ENCODE data around the gene ESF1.
A peak's percentile ranks its signal among the peaks of the same experiment; 100 is the strongest.
"Not testable (repeated sequence)": the region's sequence is repeated elsewhere in the genome, so short reads cannot be mapped to it uniquely, and the experiment has no call there.

The ESF1 gene

GRCh38 chr20:13788167-13788834 is 3.6 kb upstream of the ESF1 start:
- peak in 1 of 2 donors; percentile 19 for DNase-seq (ENCODE audit: low read depth in 2 of 2)

- DNase-seq (ENCODE audit: low read depth in 2 of 2): no peak
Observed at GRCh38 chr20:13786143-13786828, 1.6 kb upstream of the ESF1 start.

DNA sequence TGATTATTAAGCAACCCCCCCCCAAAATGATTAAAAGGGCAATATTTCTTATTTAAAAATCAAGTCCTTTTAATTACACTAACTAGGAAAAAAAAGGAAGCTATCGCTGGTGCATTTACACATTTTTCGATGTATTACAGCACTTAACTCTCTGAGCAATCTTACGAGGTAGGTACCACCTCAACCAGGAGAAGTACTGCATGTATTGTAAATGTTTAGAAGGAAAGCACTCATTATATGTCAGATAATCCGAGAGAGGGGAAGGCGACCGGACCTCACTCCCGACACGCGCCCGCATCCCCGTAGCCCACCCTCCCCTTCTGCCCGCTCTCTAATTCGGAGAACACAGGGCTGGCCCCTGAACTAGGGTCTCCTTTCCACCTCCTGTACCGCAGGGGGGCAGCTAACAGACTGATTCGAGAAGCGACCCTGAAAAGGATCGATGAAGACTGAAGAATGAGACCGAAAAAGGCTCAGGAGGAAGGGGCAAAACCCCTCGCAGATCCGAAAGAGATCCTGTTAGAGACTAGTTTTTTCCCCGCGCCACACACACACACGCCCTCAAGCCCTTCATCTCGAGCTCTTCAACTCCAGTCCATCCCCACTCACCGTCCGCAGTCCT is 337 bp downstream of the ESF1 start:
- no peak for DNase-seq (ENCODE audit: low read depth in 2 of 2)

DNA sequence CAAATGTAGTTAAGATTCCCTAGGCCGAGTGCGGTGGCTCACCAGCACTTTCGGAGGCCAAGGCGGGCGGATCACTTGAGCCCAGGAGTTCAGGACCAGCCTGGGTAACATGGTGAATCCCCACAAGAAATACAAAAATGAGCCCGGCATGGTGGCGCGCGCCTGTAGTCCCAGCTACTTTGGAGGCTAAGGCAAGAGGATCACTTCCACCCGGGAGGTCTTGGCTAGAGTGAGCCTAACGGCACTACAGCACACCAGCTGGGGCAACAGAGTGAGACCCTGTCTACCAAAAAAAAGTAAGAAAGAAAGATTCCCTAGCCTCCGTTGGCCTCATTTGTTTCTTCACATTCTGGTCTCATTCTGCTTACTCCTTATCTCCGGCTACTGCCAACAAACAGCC is 1.2 kb downstream of the ESF1 start:
- DNase-seq (ENCODE audit: low read depth in 2 of 2): no peak

GRCh38 chr20:13778827-13779226 is 5.9 kb downstream of the ESF1 start:
- no peak for DNase-seq (ENCODE audit: low read depth in 2 of 2)

DNA sequence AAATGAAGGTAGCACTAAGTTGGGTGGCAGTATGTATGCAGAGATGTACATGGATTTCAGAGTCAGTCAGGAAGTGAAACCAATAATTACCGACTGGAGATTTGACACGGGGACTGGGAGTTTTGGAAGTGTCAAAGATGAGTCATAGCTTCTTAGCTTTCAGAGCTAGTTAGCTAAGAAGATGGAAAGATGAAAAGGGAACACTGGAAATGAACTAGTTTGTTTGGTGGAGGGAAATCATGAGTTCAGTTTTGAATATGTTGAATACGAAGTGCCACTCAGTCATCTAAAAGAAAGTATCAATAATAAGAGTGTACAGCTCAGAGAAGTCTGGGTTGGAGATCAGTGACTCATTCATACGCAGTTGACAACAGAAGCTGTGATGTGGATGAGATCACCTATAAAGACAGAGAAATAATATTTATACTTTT is 7.5 kb downstream of the ESF1 start:
- no peak for DNase-seq (ENCODE audit: low read depth in 2 of 2)

GRCh38 chr20:13775867-13776266 is 8.9 kb downstream of the ESF1 start:
- no peak for DNase-seq (ENCODE audit: low read depth in 2 of 2)

DNA sequence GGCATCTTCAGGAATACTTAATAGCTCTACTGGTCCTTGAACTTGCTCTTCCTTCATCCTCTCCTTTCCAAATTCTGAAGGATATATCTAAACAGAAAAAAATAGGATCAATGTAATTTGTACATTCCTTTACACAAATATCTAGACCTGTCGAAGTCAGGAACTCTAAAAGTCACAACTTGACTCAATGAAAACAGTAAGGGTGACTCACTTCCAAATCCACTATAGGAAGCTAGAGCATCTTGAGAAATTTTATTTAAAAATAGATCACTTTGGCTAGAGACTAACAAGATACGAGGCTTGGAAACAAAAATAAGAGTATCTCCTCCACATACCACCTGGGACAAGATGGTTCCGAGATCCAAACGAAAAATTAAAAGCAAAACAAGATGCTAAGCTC is 12.2 kb downstream of the ESF1 start:
- no peak for DNase-seq (ENCODE audit: low read depth in 2 of 2)

GRCh38 chr20:13771853-13772453 is 12.8 kb downstream of the ESF1 start:
- DNase-seq (ENCODE audit: low read depth in 2 of 2): no peak

- no peak for DNase-seq (ENCODE audit: low read depth in 2 of 2)
Observed at GRCh38 chr20:13770141-13770540, 14.6 kb downstream of the ESF1 start.

GRCh38 chr20:13765868-13766416 is 18.8 kb downstream of the ESF1 start:
- DNase-seq (ENCODE audit: low read depth in 2 of 2): no peak

GRCh38 chr20:13765299-13765698 is 19.4 kb downstream of the ESF1 start:
- DNase-seq (ENCODE audit: low read depth in 2 of 2): no peak

- not testable (repeated sequence) for DNase-seq (ENCODE audit: low read depth in 2 of 2)
Observed at GRCh38 chr20:13760451-13760946, 24.2 kb downstream of the ESF1 start.

- DNase-seq (ENCODE audit: low read depth in 2 of 2): no peak
Observed at GRCh38 chr20:13758884-13759283, 25.8 kb downstream of the ESF1 start.

DNA sequence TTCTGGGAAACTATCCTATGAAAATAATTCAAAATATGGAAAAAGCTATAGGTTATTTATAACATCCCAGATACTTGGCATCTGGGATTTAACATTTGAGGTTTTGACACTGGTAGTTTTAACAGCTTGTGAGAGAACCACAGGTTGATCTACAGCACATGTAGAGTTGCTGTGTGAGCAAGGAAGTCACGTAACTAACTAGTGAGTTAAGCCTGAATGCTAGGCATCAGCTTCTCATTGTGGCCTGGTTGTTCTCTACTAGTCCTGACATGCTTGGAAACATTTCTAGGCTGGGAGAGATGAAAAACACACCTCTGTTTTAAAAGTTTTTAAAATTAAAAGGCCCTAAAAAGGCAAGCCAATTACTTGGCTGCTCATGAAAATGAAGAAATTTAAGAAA is 28.2 kb downstream of the ESF1 start:
- no peak for DNase-seq (ENCODE audit: low read depth in 2 of 2)

DNA sequence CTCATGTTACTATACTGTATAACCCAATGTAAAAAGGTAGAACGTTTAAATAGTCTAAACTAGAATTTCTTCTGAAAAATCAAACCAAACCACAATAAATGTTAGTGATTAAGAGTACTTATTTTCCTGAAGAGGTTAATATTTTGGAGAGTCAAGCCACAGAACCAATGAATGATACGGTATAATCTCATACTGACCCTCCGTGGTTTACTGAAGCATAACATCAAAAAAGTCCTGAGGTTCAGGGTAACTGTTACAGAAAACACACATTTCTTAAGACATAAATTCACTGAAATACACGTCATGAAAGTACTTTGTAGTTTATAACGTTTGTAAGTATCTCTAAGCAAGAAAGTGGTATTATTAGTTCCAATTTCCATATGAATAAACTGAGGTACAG is 28.9 kb downstream of the ESF1 start:
- DNase-seq (ENCODE audit: low read depth in 2 of 2): no peak

- no peak for DNase-seq (ENCODE audit: low read depth in 2 of 2)
Observed at GRCh38 chr20:13753436-13754036, 31.2 kb downstream of the ESF1 start.

GRCh38 chr20:13749811-13750210 is 34.9 kb downstream of the ESF1 start:
- DNase-seq (ENCODE audit: low read depth in 2 of 2): no peak

- DNase-seq (ENCODE audit: low read depth in 2 of 2): no peak
Observed at GRCh38 chr20:13745784-13746183, 38.9 kb downstream of the ESF1 start.

DNA sequence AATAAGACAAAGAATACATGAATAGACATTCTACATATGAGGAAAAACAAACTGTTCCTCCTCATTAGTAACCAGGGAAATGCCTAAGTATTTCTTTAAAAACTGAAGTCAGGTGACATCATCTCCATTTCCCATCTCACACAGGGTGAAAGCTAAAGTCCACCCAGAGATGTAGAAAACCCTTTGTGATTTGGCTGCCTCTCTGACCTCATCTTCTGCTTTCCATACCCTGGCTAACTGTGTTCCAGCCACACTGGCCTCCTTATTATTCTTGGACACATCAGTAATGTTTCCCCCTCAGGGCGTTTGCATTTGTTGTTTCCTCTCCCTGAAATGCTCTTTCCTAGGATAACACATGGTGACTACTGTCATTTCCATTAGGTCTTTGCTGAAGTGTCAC is 40.4 kb downstream of the ESF1 start:
- DNase-seq (ENCODE audit: low read depth in 2 of 2): no peak

GRCh38 chr20:13741879-13742278 is 42.8 kb downstream of the ESF1 start:
- no peak for DNase-seq (ENCODE audit: low read depth in 2 of 2)
